ENCODE data around the gene PTPRG. TPM values are rescaled to one million over a fixed set of nuclear protein-coding genes. Genes with fewer than 3 reads are reported as not detected.

Gene PTPRG
- total and polyA plus RNA-seq, 2 of the 13 experiments (the other 11 are each of a cell fraction or from before 2014, with no cell fraction given), result 8.0 to 25.3 TPM

DNA sequence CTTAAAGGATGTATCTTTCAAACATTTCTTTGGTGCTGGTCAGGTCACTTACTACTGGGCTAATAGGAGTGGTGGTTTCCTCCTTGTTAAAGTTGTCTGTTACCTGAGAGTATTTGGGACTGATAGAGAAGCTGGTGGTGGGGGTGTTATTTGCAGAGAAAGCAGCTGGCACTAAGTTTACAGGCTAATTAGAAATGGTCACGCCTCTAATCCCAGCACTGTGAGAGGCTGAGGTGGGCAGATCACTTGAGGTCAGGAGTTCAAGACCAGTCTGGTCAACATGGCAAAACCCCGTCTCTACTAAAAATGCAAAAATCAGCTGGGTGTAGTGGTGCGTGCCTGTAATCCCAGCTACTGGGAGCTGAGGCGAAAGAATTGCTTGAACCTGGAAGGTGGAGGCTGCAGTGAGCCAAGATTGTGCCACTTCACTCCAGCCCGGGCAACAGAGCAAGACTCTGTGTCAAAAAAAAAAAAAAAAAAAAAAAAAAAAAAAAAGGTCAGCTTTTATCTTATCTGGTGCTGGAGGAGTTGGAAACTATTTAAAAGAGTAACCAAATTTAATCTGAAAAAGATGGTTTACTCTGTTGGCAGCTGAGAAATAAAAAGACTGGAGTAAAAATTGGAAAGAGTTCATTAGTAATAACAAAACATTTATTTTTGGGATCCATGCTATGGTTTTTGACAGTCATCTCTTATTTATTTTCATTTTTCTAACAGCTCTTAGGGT is 332.6 kb downstream of the PTPRG start (continued):
- TF ChIP-seq ATAD3A (CRISPR knock-in tag; IDR thresholded peaks at IDR 0.05), result no peak
- TF ChIP-seq NFIC (IDR thresholded peaks at IDR 0.05; ENCODE audit: low read length), result no peak
- TF ChIP-seq TRIM24 (CRISPR knock-in tag; IDR thresholded peaks at IDR 0.05), result no peak
- no peak for TF ChIP-seq SIN3A (IDR thresholded peaks at IDR 0.05; ENCODE audit: borderline replicate concordance, low read depth, low read length)
- no peak for TF ChIP-seq FOXK1 (CRISPR knock-in tag; IDR thresholded peaks at IDR 0.05; ENCODE audit: borderline replicate concordance, low read depth)
- no peak for TF ChIP-seq MAZ (IDR thresholded peaks at IDR 0.05; ENCODE audit: borderline replicate concordance, low read depth, low read length)
- no peak for TF ChIP-seq MAZ (CRISPR knock-in tag; IDR thresholded peaks at IDR 0.05; ENCODE audit: low read depth)
- TF ChIP-seq CEBPG (CRISPR knock-in tag; IDR thresholded peaks at IDR 0.05), result no peak

DNA sequence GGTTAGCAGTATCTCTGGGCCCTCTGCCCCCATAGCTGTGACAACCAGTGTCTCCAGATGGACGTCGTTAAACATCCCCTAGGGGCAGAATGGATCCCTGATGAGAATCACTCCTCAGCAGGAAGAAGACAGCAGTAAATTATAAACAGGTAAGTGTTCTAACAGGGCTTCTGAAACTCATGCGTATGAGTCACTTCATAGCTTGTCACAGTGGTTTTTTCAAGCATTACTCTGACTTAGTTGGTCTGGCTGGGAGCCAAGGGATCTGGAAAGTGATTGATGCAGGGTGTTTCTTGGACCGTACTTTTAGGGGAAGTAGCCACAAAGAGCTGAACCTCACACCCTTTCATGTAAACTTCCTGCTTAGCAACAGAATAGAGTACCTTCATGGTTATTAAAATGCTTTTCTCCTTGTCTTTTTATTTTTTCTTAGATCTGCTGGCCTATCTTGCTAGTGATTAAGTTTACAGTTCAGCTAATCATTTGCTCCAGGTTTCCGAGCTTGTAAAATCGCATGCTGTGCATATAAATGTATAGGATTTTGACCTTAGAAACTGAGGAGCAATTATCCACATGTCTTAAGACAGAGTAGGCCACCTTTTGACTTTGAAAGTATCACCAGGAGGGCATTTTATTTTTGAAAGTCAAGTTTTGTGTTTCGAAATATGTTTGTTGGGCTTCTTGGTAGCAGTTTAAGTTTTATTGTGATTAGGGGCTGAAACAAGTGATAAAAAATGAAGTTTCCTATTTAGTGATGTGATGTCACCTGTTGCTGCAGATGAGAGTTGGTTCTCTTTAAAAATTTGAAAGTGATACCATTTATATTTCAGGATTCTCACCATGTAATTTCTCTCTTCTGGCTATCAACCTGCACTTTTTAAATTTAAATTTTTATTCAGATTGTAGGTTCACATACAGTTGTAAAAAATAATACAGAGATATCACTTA is 333.9 kb downstream of the PTPRG start:
- intact Hi-C loops (cut with micrococcal nuclease; ENCODE audit: unreplicated experiment), result no loop called here
- in situ Hi-C loops (cut with HindIII; ENCODE audit: extremely low pct_ligation_motif_present, low pct_unique_long_range_greater_than_20kb), result no loop called here
- Histone ChIP-seq H3K4me1 (ENCODE audit: insufficient read depth, low read length) (no peaks in the 10 kb centered on the region), H2AFZ (ENCODE audit: low read length) (no peak overlapping the region), H3K27me3 (ENCODE audit: control insufficient read depth in 1 of 2, insufficient read depth in 2 of 2, low read length in 2 of 2) (no peaks in the 10 kb centered on the region), H3K9me3 (ENCODE audit: low read length) (no peaks in the 10 kb centered on the region), H4K20me1 (ENCODE audit: insufficient read depth, low read length) (no peaks in the 10 kb centered on the region), H3K9ac (ENCODE audit: insufficient read depth, low read depth, low read length) (no peak overlapping the region), H3K79me2 (ENCODE audit: insufficient read depth, low read length) (no peaks in the 10 kb centered on the region), H3K4me2 (ENCODE audit: low read depth, low read length) (no peak overlapping the region), H3K27ac (ENCODE audit: extremely low read length, insufficient read depth, low read length) (no peak overlapping the region), H3K36me3 (replicated peaks in 1 of 2; ENCODE audit: control insufficient read depth in 1 of 2, insufficient read depth in 2 of 2, low read length in 2 of 2) (no peaks in the 10 kb centered on the region), H3K4me3 (replicated peaks in 1 of 3; ENCODE audit: insufficient read depth in 1 of 3, low read depth in 2 of 3, low read length in 3 of 3) (no peak overlapping the region)
- CTCF ChIA-PET (ENCODE audit: low intra/inter-chr PET ratio, low total read pairs), result no interaction called here
- POLR2A ChIA-PET, result no interaction called here
- WGBS (ENCODE audit: low lambda C conversion rate), result 77% methylated on average over 7 of the region's 7 CpGs
- TF ChIP-seq RBFOX2 (IDR thresholded peaks at IDR 0.05; ENCODE audit: low read depth, low read length), result no peak
- TF ChIP-seq PRMT3 (CRISPR knock-in tag; IDR thresholded peaks at IDR 0.05; ENCODE audit: borderline replicate concordance, low read depth), result no peak
- peak; percentile 32; the same call in 1 of the 2 replicates for TF ChIP-seq FOSL2 (CRISPR knock-in tag; IDR thresholded peaks at IDR 0.05)
- DNase-seq (ENCODE audit: low spot score), result peak; percentile 12
- BruUV-seq (replicated peaks), result no TSS peak
- peak; percentile 12 for FAIRE-seq
- ATAC-seq, result no peak

Measured in HepG2 (cell line).